GM12891 (cell line): ENCODE measurements around the gene ZFYVE21.
A peak's percentile ranks its signal among the peaks of the same experiment; 100 is the strongest.

Experiments used
- PAX5 ChIP-seq: IDR thresholded peaks from 2 replicates; pipeline ENCODE4 v1.6.1; 2011; ENCODE audit warnings: low read length, moderate library complexity, mild to moderate bottlenecking; ENCODE audit not compliant: insufficient read depth, severe bottlenecking
- POLR2A ChIP-seq: IDR thresholded peaks from 2 replicates; pipeline ENCODE4 v1.6.1; 2011; ENCODE audit warnings: low read depth, low read length, control low read depth
- POLR2AphosphoS5 ChIP-seq: IDR thresholded peaks from 2 replicates; pipeline ENCODE4 v1.6.1; 2011; ENCODE audit warnings: low read depth, low read length, control low read depth
- POU2F2 ChIP-seq: IDR thresholded peaks from 2 replicates; pipeline ENCODE4 v1.6.1; 2011; ENCODE audit warnings: low read depth, mild to moderate bottlenecking, control low read depth, low read length, moderate library complexity
- TAF1 ChIP-seq: IDR thresholded peaks from 2 replicates; pipeline ENCODE4 v1.6.1; 2011; ENCODE audit warnings: low read depth, low read length, control low read depth

DNA sequence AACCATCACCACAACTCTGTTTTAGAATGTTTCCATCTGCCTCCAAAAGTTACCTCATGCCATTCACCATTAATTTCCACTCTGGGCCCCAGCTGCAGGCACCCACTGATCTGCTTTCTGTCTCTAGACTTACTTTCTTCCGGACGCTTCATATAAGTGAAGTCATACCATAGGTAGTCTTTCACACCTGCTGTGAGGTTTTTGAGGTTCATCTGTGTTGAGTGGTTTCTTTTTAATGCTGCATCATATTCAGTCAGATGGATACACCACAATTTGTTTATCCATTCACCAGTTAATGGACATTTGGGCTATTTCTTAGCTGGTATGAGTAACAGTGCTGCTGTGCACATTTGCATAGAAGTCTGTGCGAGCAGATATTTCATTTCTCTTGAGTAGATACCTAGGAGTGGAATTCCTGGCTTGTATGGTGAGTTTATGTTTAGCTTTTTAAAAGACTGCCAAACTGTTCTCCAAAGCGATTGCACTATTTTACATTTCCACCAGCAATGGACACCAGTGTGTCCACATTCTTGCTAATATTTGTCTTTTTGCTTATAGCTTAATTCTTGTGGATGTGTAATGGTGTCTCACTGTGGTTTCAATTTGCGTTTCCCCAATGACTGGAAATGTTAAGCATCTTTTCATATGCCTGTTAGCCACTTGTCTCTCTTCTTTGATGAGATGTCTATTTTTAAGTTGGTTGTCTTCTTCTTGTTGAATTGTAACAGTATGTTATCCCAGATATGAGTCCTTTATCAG, 48.3 kb downstream of the ZFYVE21 start:
- TF ChIP-seq POLR2AphosphoS5 (no peak), POLR2A (no peak), TAF1 (no peak), POU2F2 (0 out of 2 replicates have a peak, but pooled peaks have one; percentile 57), PAX5 (no peak)
